GM18861 (cell line): ENCODE data around the gene NELFB.

Experiments used
- ATAC-seq: cut with Tn5 transposase; IDR thresholded peaks from one replicate; pipeline ENCODE4 v1.9.1; 2021; ENCODE audit not compliant: unreplicated experiment

The NELFB gene

DNA sequence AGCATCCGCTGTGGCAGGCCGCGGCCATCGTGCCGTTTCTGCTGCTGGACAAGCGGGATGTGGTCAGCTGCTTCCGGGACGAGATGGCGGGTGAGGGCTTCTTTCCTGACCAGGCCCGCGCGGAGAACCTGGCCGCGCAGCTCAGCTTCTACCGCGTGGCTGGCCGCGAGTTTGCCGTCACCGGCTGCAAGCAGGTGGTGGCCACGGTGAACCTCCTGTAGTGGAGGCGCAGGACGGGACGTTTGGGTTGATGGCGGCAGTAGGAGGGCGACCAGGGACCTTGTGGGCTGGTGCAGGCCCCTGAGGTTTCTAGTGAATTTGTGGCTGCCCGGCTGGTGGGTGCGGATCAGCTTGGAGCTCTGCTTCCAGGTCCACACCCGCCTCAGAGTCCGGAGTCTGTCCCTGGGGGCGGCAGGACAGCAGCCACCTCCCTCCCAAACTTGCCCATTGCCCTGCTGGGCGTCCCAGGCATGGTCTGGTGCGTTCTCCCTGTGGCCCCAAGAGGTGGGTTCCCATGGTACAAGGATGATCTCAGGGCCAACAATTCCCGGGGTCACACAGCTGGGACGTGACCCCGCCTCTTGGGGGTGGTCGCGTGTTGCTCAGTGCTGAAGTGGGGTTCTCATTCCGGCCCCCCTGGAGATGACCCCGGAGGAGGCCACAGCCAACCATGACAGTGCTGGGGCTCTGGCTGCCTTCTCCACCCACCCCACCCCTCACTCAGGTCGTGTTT lies 24.8 kb downstream of the NELFB start:
- no peak for ATAC-seq

- ATAC-seq = no peak
Observed at GRCh38 chr9:137280474-137281344, 25.6 kb downstream of the NELFB start.

GRCh38 chr9:137281345-137282116 lies 26.4 kb downstream of the NELFB start:
- no peak for ATAC-seq

GRCh38 chr9:137286975-137287383 lies 31.9 kb downstream of the NELFB start:
- no peak for ATAC-seq

- ATAC-seq = no peak
Observed at GRCh38 chr9:137293094-137293481, 38.0 kb downstream of the NELFB start.

- no peak for ATAC-seq
Observed at GRCh38 chr9:137293482-137294090, 38.5 kb downstream of the NELFB start.

DNA sequence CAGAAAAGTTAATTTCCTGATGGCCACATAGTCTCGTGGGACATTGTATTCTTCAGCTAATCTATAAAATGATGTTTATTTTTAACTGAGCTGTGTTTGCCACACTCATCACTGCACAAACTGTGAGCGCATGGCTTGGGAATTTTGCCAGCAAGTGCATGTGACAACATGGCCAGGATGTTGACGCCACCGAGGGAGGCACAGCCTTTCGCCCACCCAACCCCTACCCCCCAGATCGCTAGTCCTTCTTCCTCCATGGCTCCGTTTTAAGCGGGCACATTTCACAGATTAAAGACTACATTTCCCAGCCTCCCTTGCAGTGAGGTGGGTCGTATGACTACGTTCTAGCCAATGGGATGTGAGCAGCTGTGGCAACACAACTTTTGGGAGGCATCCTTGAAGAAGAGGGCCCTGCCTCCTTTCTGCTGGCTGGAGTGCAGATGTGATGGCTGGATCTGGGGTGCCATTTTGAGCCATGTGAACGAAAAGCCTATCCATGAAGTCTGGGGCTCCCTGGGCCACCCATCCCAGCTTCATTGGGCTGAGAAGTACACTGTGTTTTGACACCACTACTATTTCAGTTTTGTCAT lies 39.1 kb downstream of the NELFB start:
- no peak for ATAC-seq

- ATAC-seq = no peak
Observed at GRCh38 chr9:137294681-137295237, 39.6 kb downstream of the NELFB start.

DNA sequence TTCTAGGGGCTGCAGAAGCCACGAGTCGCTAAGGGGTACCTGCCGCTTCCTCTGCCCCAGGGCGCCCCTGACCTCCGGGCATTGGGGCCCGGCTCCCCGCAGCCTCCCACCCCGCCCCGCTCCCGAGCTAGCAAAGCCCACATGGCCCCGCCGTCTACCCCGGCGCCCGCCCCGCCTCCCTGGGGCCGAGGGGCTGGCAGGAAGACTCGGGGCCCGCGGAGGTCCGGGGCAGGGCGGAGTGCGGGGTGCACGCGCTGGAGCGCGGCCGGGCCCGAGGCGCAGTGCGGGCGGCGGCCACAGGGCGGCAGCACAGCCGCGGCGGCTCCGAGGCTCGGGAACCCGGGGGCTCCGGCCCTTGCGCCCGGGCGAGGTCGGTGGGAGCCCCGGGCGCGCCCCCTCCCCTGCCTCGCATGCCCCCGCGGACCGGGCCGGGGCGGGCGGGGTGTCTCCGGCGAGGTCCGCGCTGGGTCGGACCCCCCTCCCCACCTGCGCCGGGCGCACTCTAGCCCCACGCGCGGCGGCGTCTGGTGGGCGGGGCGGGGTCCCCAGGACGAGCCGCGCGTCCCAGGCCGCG lies 40.2 kb downstream of the NELFB start:
- ATAC-seq = no peak

DNA sequence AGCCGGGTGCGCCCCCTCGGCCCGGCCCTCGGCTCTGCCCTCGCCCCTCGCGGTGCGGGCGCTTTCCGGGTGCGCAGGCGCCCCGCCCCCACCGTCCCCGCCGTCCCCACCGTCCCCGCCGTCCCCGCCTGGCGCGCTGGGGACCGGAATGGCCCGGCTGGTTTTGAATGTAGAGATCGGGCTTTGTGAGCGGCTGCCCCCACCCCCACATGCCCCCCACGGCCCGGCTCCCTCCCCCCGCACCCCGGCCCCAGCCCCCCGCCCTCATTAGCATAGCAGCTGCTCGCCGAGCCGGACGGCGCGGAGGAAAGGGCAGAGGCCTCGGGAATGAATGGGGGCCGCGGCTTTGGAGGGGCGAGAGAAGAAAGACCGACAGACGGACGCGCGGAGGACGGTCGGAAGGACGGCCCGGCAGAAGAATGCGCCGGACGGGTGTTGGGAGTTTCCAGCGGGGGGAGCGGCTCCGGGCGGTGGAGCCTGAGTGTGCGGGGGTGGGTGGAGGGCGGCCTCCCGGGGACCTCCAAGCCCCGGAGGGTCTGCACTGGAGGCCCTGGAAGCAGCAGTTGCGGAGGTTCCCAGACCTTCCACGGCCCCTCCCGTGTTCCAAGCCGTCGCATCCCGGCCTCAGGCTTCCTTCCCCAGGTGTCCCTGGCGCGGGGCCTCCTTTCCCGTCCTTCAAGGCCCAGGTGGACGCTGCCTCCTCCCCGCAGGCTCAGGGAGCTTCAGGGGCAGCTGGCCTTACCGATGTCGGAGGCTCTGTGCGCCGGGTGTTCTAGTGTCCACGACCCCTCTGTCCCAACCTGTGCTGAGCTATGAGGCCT lies 40.9 kb downstream of the NELFB start:
- no peak for ATAC-seq

GRCh38 chr9:137296670-137297664 lies 41.8 kb downstream of the NELFB start:
- ATAC-seq = no peak

- ATAC-seq = no peak
Observed at GRCh38 chr9:137297966-137298365, 42.8 kb downstream of the NELFB start.

DNA sequence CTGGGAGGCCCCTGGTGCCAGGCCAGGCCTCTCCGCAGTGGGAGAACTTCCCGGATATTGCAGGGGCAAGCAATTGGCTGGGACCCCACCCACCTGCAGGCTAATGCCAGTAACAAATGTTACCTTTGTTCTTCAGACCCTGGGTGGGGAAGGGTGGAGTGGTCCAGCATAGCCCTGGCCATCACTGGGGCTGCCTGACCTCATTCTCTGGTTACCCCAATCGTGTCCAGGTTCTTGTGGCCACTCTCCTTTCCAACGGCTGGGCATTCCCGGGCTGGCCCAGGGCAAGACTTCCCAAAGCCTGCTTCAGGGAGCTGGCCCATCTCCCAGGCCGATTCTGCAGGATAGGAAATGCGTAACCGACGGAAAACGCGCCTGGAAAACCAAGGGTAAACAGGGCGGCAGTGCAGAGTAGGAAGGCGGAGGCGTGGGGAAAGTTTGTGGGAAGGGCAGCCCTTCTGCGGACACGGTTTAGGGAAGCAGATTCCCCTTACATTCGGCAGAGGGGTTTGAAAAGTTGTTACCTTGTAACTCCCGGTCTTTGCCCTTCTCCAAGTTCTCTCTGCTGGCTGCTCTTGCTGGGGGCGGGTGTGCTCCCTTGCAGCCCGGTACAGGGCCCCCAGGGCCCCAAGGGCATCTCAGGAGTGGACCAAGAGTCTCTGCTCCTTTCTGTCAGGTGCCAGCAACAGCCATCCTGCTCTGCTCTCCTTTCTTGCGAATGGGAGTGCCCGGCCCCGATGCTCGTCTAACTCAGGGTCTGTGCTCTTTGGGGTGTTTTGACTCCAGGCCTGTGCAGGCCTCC lies 43.5 kb downstream of the NELFB start:
- ATAC-seq = no peak

GRCh38 chr9:137299203-137299565 lies 44.1 kb downstream of the NELFB start:
- ATAC-seq = no peak

GRCh38 chr9:137299938-137300337 lies 44.8 kb downstream of the NELFB start:
- no peak for ATAC-seq

GRCh38 chr9:137300567-137301080 lies 45.5 kb downstream of the NELFB start:
- ATAC-seq = no peak
